Naive thymus-derived CD4-positive, alpha-beta T cell (primary cell): ENCODE measurements around the gene CAPG. TPM values are rescaled to one million over a fixed set of nuclear protein-coding genes. Genes with fewer than 3 reads are reported as not detected.

Source experiments
- ATAC-seq: fragments of 150-1000 bp; cut with Tn5 transposase; 2 replicates; pipeline ENCODE4 v1.10.0; 2021; ENCODE audit warnings: mild to moderate bottlenecking, moderate library complexity
- CTCF ChIA-PET: fragments of 350-600 bp; sonication (Branson Sonifier 250); formaldehyde crosslinking; loops from one replicate; lab custom pipeline; 2021; ENCODE audit warnings: antibody characterized with exemption; lab: Charles Lee
- POLR2A ChIA-PET: fragments of 350-600 bp; sonication (Branson Sonifier 250); formaldehyde crosslinking; loops from one replicate; lab custom pipeline; 2021; ENCODE audit warnings: antibody characterized with exemption, inconsistent platforms; lab: Charles Lee
- DNase-seq, 9 donors: peaks; one replicate each; pipeline versions ENCODE4 v3.0.0 to v3.0.0-alpha.2; 2020 to 2022; ENCODE audit warnings: mixed read lengths in 1 of 9
- H3K27ac ChIP-seq: one replicate; pipeline ENCODE4 v1.7.0; 2013; ENCODE audit warnings: mild to moderate bottlenecking, low read depth, low read length, moderate library complexity
- H3K27me3 ChIP-seq, 2 donors: one replicate each; pipeline ENCODE4 v1.7.0; 2013; ENCODE audit warnings: low read length in 2 of 2, mild to moderate bottlenecking in 2 of 2, moderate library complexity in 2 of 2; ENCODE audit not compliant: control insufficient read depth in 2 of 2, insufficient read depth in 2 of 2
- H3K36me3 ChIP-seq, 3 experiments: 1 replicate in 2 of 3; 2 replicates in 1 of 3; pipeline ENCODE4 v1.7.0; 2013; ENCODE audit warnings: low read length in 3 of 3, mild to moderate bottlenecking in 3 of 3, moderate library complexity in 1 of 3; ENCODE audit not compliant: insufficient read depth in 3 of 3, control insufficient read depth in 2 of 3
- H3K4me1 ChIP-seq, 2 donors: one replicate each; pipeline ENCODE4 v1.7.0; 2013; ENCODE audit warnings: low read length in 2 of 2, mild to moderate bottlenecking in 2 of 2, moderate library complexity in 1 of 2; ENCODE audit not compliant: control insufficient read depth in 2 of 2, insufficient read depth in 2 of 2
- H3K4me3 ChIP-seq: 2 replicates; pipeline ENCODE4 v1.7.0; 2013; ENCODE audit warnings: mild to moderate bottlenecking, low read length
- H3K9me3 ChIP-seq, 3 experiments: 1 replicate in 2 of 3; 2 replicates in 1 of 3; pipeline ENCODE4 v1.7.0; 2013; ENCODE audit warnings: low read length in 3 of 3; ENCODE audit not compliant: control insufficient read depth in 2 of 3
- H3K27ac Mint-ChIP-seq, 9 donors: one replicate each; pipeline ENCODE4 v1.8.0; 2020 to 2022; ENCODE audit warnings: mixed read lengths in 9 of 9, mild to moderate bottlenecking in 8 of 9, moderate library complexity in 5 of 9, inconsistent platforms in 2 of 9
- H3K27me3 Mint-ChIP-seq, 5 donors: one replicate each; pipeline ENCODE4 v1.8.0; 2021 to 2022; ENCODE audit warnings: mixed read lengths in 5 of 5, mild to moderate bottlenecking in 1 of 5
- H3K36me3 Mint-ChIP-seq, 5 donors: one replicate each; pipeline ENCODE4 v1.8.0; 2020 to 2022; ENCODE audit warnings: mixed read lengths in 5 of 5, mild to moderate bottlenecking in 3 of 5, inconsistent platforms in 1 of 5
- H3K4me1 Mint-ChIP-seq, 7 donors: one replicate each; pipeline ENCODE4 v1.8.0; 2020 to 2022; ENCODE audit warnings: mixed read lengths in 7 of 7, mild to moderate bottlenecking in 3 of 7, inconsistent platforms in 1 of 7
- H3K4me3 Mint-ChIP-seq, 10 donors: one replicate each; pipeline ENCODE4 v1.8.0; 2020 to 2022; ENCODE audit warnings: mild to moderate bottlenecking in 10 of 10, mixed read lengths in 10 of 10, moderate library complexity in 6 of 10, inconsistent platforms in 2 of 10
- H3K9me3 Mint-ChIP-seq, 11 donors: one replicate each; pipeline ENCODE4 v1.8.0; 2020 to 2022; ENCODE audit warnings: mixed read lengths in 11 of 11, mild to moderate bottlenecking in 4 of 11, inconsistent platforms in 1 of 11, moderate library complexity in 1 of 11
- intact Hi-C, 2 donors: fragments of 100-400 bp; cut with micrococcal nuclease; formaldehyde crosslinking; loops; one replicate each; pipeline ENCODE4 v1.15.1; 2023
- polyA plus RNA-seq, 2 donors: library from polyadenylated mRNA; unstranded; fragments of 300-500 nt; fragmentation: Illumina TruSeq; gene quantifications; one replicate each; pipeline ENCODE4 v1.2.3, GENCODE V29; 2021
- total RNA-seq, 6 experiments: library from RNA in 5 of 6; stranded (reverse) in 5 of 6; gene quantifications; 1 replicate in 5 of 6; 2 replicates in 1 of 6; pipeline ENCODE4 v1.2.3 and lab custom pipeline; 2021 to 2026

The CAPG gene
- total and polyA plus RNA-seq, 7 experiments from 2014 or later, result 12.9 to 265 (median 34.3) TPM

- Histone ChIP-seq H3K27ac (no peak overlapping the region), H3K4me1 (no peaks in the 10 kb centered on the region), H3K9me3 (no peaks in the 10 kb centered on the region), H3K36me3 (no peaks in the 10 kb centered on the region), H3K27me3 (no peaks in the 10 kb centered on the region), H3K4me3 (no peak overlapping the region)
- H3K4me1 Mint-ChIP-seq, result peaks cover 0 to 5% (median 0%) of the 10 kb centered on the region in 7 donors
- intact Hi-C loops, result no loop called here
- no peak for ATAC-seq
- no peak overlapping the region for H3K27ac Mint-ChIP-seq
- no peaks in the 10 kb centered on the region for H3K9me3 Mint-ChIP-seq
- DNase-seq, result no peak
- no peaks in the 10 kb centered on the region for H3K27me3 Mint-ChIP-seq
- POLR2A ChIA-PET, result interaction anchor here (1.2 kb wide), 1 partner anchor 9 kb away, joined by 3 read pairs; no protein-coding TSS in a partner anchor
- CTCF ChIA-PET, result no interaction called here
- H3K4me3 Mint-ChIP-seq, result no peak overlapping the region
- H3K36me3 Mint-ChIP-seq, result no peaks in the 10 kb centered on the region
Measured at GRCh38 chr2:85446296-85447221, 36.4 kb upstream of the CAPG start.

- ChIA-PET POLR2A (no interaction called here), CTCF (no interaction called here)
- Histone ChIP-seq H3K27ac (no peak overlapping the region), H3K9me3 (no peaks in the 10 kb centered on the region), H3K27me3 (no peaks in the 10 kb centered on the region), H3K4me1 (no peaks in the 10 kb centered on the region), H3K36me3 (no peaks in the 10 kb centered on the region), H3K4me3 (no peak overlapping the region)
- no peak for DNase-seq
- H3K4me3 Mint-ChIP-seq, result no peak overlapping the region
- H3K9me3 Mint-ChIP-seq, result no peaks in the 10 kb centered on the region
- H3K27me3 Mint-ChIP-seq, result no peaks in the 10 kb centered on the region
- peaks cover 0 to 5% (median 0%) of the 10 kb centered on the region in 7 donors for H3K4me1 Mint-ChIP-seq
- intact Hi-C loops, result no loop called here
- H3K36me3 Mint-ChIP-seq, result no peaks in the 10 kb centered on the region
- H3K27ac Mint-ChIP-seq, result peak overlapping the region in 1 of 9 donors; percentile 46
- ATAC-seq, result no peak
Measured at GRCh38 chr2:85445316-85446295, 35.4 kb upstream of the CAPG start.

GRCh38 chr2:85444629-85445172 is 34.5 kb upstream of the CAPG start:
- H3K27ac ChIP-seq, result no peak overlapping the region
- POLR2A ChIA-PET, result interaction anchor here (0.6 kb wide), 1 partner anchor 85 kb away, joined by 4 read pairs; no protein-coding TSS in a partner anchor
- H3K4me1 Mint-ChIP-seq, result peaks cover 0 to 13% (median 5%) of the 10 kb centered on the region in 7 donors
- intact Hi-C loops, result no loop called here
- no peak for DNase-seq
- peaks cover 0 to 5% of the 10 kb centered on the region in 2 donors for H3K4me1 ChIP-seq
- CTCF ChIA-PET, result no interaction called here
- no peak for ATAC-seq
- H3K27me3 ChIP-seq, result no peaks in the 10 kb centered on the region
- H3K36me3 Mint-ChIP-seq, result no peaks in the 10 kb centered on the region
- no peak overlapping the region for H3K4me3 ChIP-seq
- no peak overlapping the region for H3K4me3 Mint-ChIP-seq
- no peaks in the 10 kb centered on the region for H3K9me3 Mint-ChIP-seq
- peak overlapping the region in 1 of 9 donors; percentile 36 for H3K27ac Mint-ChIP-seq
- H3K27me3 Mint-ChIP-seq, result no peaks in the 10 kb centered on the region
- no peaks in the 10 kb centered on the region for H3K36me3 ChIP-seq
- H3K9me3 ChIP-seq, result no peaks in the 10 kb centered on the region

GRCh38 chr2:85441864-85442263 is 31.7 kb upstream of the CAPG start:
- ATAC-seq (no peak), DNase-seq (no peak)
- no peak overlapping the region for H3K4me3 ChIP-seq
- H3K36me3 ChIP-seq, result no peaks in the 10 kb centered on the region
- intact Hi-C loops, result no loop called here
- H3K9me3 ChIP-seq, result no peaks in the 10 kb centered on the region
- H3K9me3 Mint-ChIP-seq, result no peaks in the 10 kb centered on the region
- no peaks in the 10 kb centered on the region for H3K27me3 Mint-ChIP-seq
- no peak overlapping the region for H3K4me3 Mint-ChIP-seq
- H3K27ac Mint-ChIP-seq, result no peak overlapping the region
- no peaks in the 10 kb centered on the region for H3K27me3 ChIP-seq
- peaks cover 12 to 25% of the 10 kb centered on the region in 2 donors for H3K4me1 ChIP-seq
- peaks cover 6 to 35% (median 28%) of the 10 kb centered on the region in 7 donors for H3K4me1 Mint-ChIP-seq
- ChIA-PET POLR2A (interaction anchor here (1.1 kb wide), 1 partner anchor 13 kb away, joined by 3 read pairs; no protein-coding TSS in a partner anchor), CTCF (no interaction called here)
- no peak overlapping the region for H3K27ac ChIP-seq
- no peaks in the 10 kb centered on the region for H3K36me3 Mint-ChIP-seq

- Mint-ChIP-seq H3K9me3 (no peaks in the 10 kb centered on the region), H3K27ac (peak overlapping the region in 1 of 9 donors; percentile 51), H3K36me3 (no peaks in the 10 kb centered on the region), H3K4me3 (no peak overlapping the region), H3K4me1 (peaks cover 15 to 42% (median 34%) of the 10 kb centered on the region in 7 donors), H3K27me3 (no peaks in the 10 kb centered on the region)
- H3K36me3 ChIP-seq, result no peaks in the 10 kb centered on the region
- ATAC-seq (no peak), DNase-seq (no peak)
- no peak overlapping the region for H3K27ac ChIP-seq
- H3K27me3 ChIP-seq, result no peaks in the 10 kb centered on the region
- H3K4me3 ChIP-seq, result no peak overlapping the region
- no peaks in the 10 kb centered on the region for H3K9me3 ChIP-seq
- ChIA-PET POLR2A (interaction anchor here (1.1 kb wide), 1 partner anchor 12 kb away, joined by 3 read pairs; no protein-coding TSS in a partner anchor), CTCF (interaction anchor here (0.6 to 1.2 kb wide), 3 partner anchors 19 to 197 kb away, joined by 3 read pairs; no protein-coding TSS in a partner anchor)
- intact Hi-C loops, result no loop called here
- peaks cover 12 to 25% of the 10 kb centered on the region in 2 donors for H3K4me1 ChIP-seq
Measured at GRCh38 chr2:85440729-85441128, 30.6 kb upstream of the CAPG start.

GRCh38 chr2:85439986-85440385 is 29.8 kb upstream of the CAPG start:
- H3K36me3 Mint-ChIP-seq, result no peaks in the 10 kb centered on the region
- intact Hi-C loops, result loop anchor here in 1 of 2 donors (2.0 kb wide), 1 partner anchor 85 kb away; the partner anchor contains the start of genes ELMOD3 and RETSAT
- peaks cover 15 to 42% (median 34%) of the 10 kb centered on the region in 7 donors for H3K4me1 Mint-ChIP-seq
- Histone ChIP-seq H3K36me3 (no peaks in the 10 kb centered on the region), H3K4me1 (peaks cover 12 to 25% of the 10 kb centered on the region in 2 donors), H3K27ac (no peak overlapping the region), H3K9me3 (no peaks in the 10 kb centered on the region), H3K27me3 (no peaks in the 10 kb centered on the region), H3K4me3 (no peak overlapping the region)
- DNase-seq, result no peak
- peak overlapping the region in 7 of 10 donors; percentile 23 to 71 (median 61) for H3K4me3 Mint-ChIP-seq
- ATAC-seq, result no peak
- H3K27me3 Mint-ChIP-seq, result no peaks in the 10 kb centered on the region
- POLR2A ChIA-PET, result no interaction called here
- CTCF ChIA-PET, result interaction anchor here (1.2 kb wide), 1 partner anchor 198 kb away, joined by 3 read pairs; no protein-coding TSS in a partner anchor
- H3K9me3 Mint-ChIP-seq, result no peaks in the 10 kb centered on the region
- peak overlapping the region; percentile 41 to 87 (median 69) for H3K27ac Mint-ChIP-seq
